HEK293 (cell line): ENCODE results near the gene PRMT6.

Experiments
- KLF7 ChIP-seq: fragments of 450-650 bp; formaldehyde crosslinking; IDR thresholded peaks from 2 replicates; pipeline ENCODE4 v1.5.1; 2016; ENCODE audit warnings: missing biosample characterization, missing genetic modification characterization, borderline replicate concordance
- MYNN ChIP-seq: fragments of 450-650 bp; formaldehyde crosslinking; IDR thresholded peaks from 2 replicates; pipeline ENCODE4 v1.5.1; 2016; ENCODE audit warnings: missing biosample characterization, missing genetic modification characterization, borderline replicate concordance
- MZF1 ChIP-seq: fragments of 450-650 bp; formaldehyde crosslinking; IDR thresholded peaks from 2 replicates; pipeline ENCODE4 v1.5.1; 2017; ENCODE audit warnings: missing biosample characterization, missing genetic modification characterization, borderline replicate concordance
- OSR2 ChIP-seq: fragments of 450-650 bp; formaldehyde crosslinking; IDR thresholded peaks from 2 replicates; pipeline ENCODE4 v1.5.1; 2016; ENCODE audit warnings: missing biosample characterization, missing genetic modification characterization
- OVOL3 ChIP-seq: fragments of 450-650 bp; formaldehyde crosslinking; IDR thresholded peaks from 2 replicates; pipeline ENCODE4 v1.5.1; 2016; ENCODE audit warnings: missing biosample characterization, missing genetic modification characterization
- PBX3 ChIP-seq: sonication (generic); formaldehyde crosslinking; IDR thresholded peaks from 2 replicates; pipeline ENCODE4 v1.8.1; 2022; ENCODE audit warnings: mild to moderate bottlenecking, moderate library complexity, missing genetic modification reagents
- REPIN1 ChIP-seq: fragments of 450-650 bp; formaldehyde crosslinking; IDR thresholded peaks from 2 replicates; pipeline ENCODE4 v1.5.1; 2017; ENCODE audit warnings: missing biosample characterization, missing genetic modification characterization, low read depth
- SP2 ChIP-seq: fragments of 450-650 bp; formaldehyde crosslinking; IDR thresholded peaks from 2 replicates; pipeline ENCODE4 v1.5.1; 2016; ENCODE audit warnings: missing biosample characterization, missing genetic modification characterization
- TCF7L2 ChIP-seq: IDR thresholded peaks from 2 replicates; pipeline ENCODE4 v1.6.1; 2011; ENCODE audit warnings: low read depth, mild to moderate bottlenecking, inconsistent platforms, low read length, moderate library complexity, borderline replicate concordance
- YY2 ChIP-seq: fragments of 450-650 bp; formaldehyde crosslinking; IDR thresholded peaks from 2 replicates; pipeline ENCODE4 v1.5.1; 2016; ENCODE audit warnings: missing biosample characterization, missing genetic modification characterization
- ZBTB44 ChIP-seq: fragments of 450-650 bp; IDR thresholded peaks from 2 replicates; pipeline ENCODE4 v1.5.1; 2018; ENCODE audit warnings: missing biosample characterization, mild to moderate bottlenecking, missing genetic modification characterization
- ZBTB8A ChIP-seq: fragments of 450-650 bp; formaldehyde crosslinking; IDR thresholded peaks from 2 replicates; pipeline ENCODE4 v1.5.1; 2016; ENCODE audit warnings: missing biosample characterization, missing genetic modification characterization
- ZFP37 ChIP-seq: fragments of 450-650 bp; formaldehyde crosslinking; IDR thresholded peaks from 2 replicates; pipeline ENCODE4 v1.5.1; 2016; ENCODE audit warnings: missing biosample characterization, missing genetic modification characterization
- ZIC2 ChIP-seq: fragments of 450-650 bp; formaldehyde crosslinking; IDR thresholded peaks from 2 replicates; pipeline ENCODE4 v1.5.1; 2016; ENCODE audit warnings: missing biosample characterization, missing genetic modification characterization
- ZNF10 ChIP-seq: fragments of 450-650 bp; formaldehyde crosslinking; IDR thresholded peaks from 2 replicates; pipeline ENCODE4 v1.5.1; 2017; ENCODE audit warnings: missing biosample characterization, missing genetic modification characterization
- ZNF114 ChIP-seq: fragments of 450-650 bp; formaldehyde crosslinking; IDR thresholded peaks from 2 replicates; pipeline ENCODE4 v1.5.0; 2017; ENCODE audit warnings: missing biosample characterization, missing genetic modification characterization
- ZNF132 ChIP-seq: fragments of 450-650 bp; formaldehyde crosslinking; IDR thresholded peaks from 2 replicates; pipeline ENCODE4 v1.5.1; 2017; ENCODE audit warnings: missing biosample characterization, missing genetic modification characterization, borderline replicate concordance
- ZNF169 ChIP-seq: fragments of 450-650 bp; formaldehyde crosslinking; IDR thresholded peaks from 2 replicates; pipeline ENCODE4 v1.5.1; 2016; ENCODE audit warnings: missing biosample characterization, missing genetic modification characterization
- ZNF19 ChIP-seq: fragments of 450-650 bp; formaldehyde crosslinking; IDR thresholded peaks from 2 replicates; pipeline ENCODE4; 2016; ENCODE audit warnings: missing biosample characterization, missing genetic modification characterization, low read depth
- ZNF223 ChIP-seq: fragments of 450-650 bp; formaldehyde crosslinking; IDR thresholded peaks from 2 replicates; pipeline ENCODE4 v1.5.1; 2016; ENCODE audit warnings: missing biosample characterization, missing genetic modification characterization
- ZNF239 ChIP-seq: fragments of 450-650 bp; formaldehyde crosslinking; IDR thresholded peaks from 2 replicates; pipeline ENCODE4 v1.5.1; 2016; ENCODE audit warnings: missing biosample characterization, missing genetic modification characterization
- ZNF292 ChIP-seq: fragments of 450-650 bp; formaldehyde crosslinking; IDR thresholded peaks from 2 replicates; pipeline ENCODE4 v1.5.1; 2016; ENCODE audit warnings: low read depth, missing biosample characterization, missing genetic modification characterization, borderline replicate concordance
- ZNF311 ChIP-seq: fragments of 450-650 bp; formaldehyde crosslinking; IDR thresholded peaks from 2 replicates; pipeline ENCODE4 v1.5.1; 2017; ENCODE audit warnings: missing biosample characterization, missing genetic modification characterization, borderline replicate concordance
- ZNF335 ChIP-seq: fragments of 450-650 bp; formaldehyde crosslinking; conservative IDR thresholded peaks from 2 replicates; pipeline ENCODE4 v1.5.1; 2016; ENCODE audit warnings: missing biosample characterization, missing genetic modification characterization
- ZNF366 ChIP-seq: fragments of 450-650 bp; formaldehyde crosslinking; conservative IDR thresholded peaks from 2 replicates; pipeline ENCODE4 v1.5.1; 2016; ENCODE audit warnings: missing biosample characterization, missing genetic modification characterization
- ZNF37A ChIP-seq: fragments of 450-650 bp; IDR thresholded peaks from 2 replicates; pipeline ENCODE4 v1.5.1; 2018; ENCODE audit warnings: missing biosample characterization, missing genetic modification characterization
- ZNF404 ChIP-seq: fragments of 450-650 bp; formaldehyde crosslinking; IDR thresholded peaks from 2 replicates; pipeline ENCODE4 v1.5.1; 2017; ENCODE audit warnings: missing biosample characterization, missing genetic modification characterization
- ZNF416 ChIP-seq: fragments of 450-650 bp; formaldehyde crosslinking; IDR thresholded peaks from 2 replicates; pipeline ENCODE4 v1.5.1; 2016; ENCODE audit warnings: missing biosample characterization, missing genetic modification characterization
- ZNF449 ChIP-seq: fragments of 450-650 bp; formaldehyde crosslinking; IDR thresholded peaks from 2 replicates; pipeline ENCODE4 v1.5.1; 2017; ENCODE audit warnings: missing biosample characterization, mild to moderate bottlenecking, missing genetic modification characterization, moderate library complexity
- ZNF530 ChIP-seq: fragments of 450-650 bp; formaldehyde crosslinking; IDR thresholded peaks from 2 replicates; pipeline ENCODE4 v1.5.1; 2016; ENCODE audit warnings: low read depth, missing biosample characterization, missing genetic modification characterization
- ZNF560 ChIP-seq: fragments of 450-650 bp; formaldehyde crosslinking; IDR thresholded peaks from 2 replicates; pipeline ENCODE4 v1.5.1; 2017; ENCODE audit warnings: missing biosample characterization, missing genetic modification characterization, borderline replicate concordance
- ZNF580 ChIP-seq: fragments of 450-650 bp; formaldehyde crosslinking; IDR thresholded peaks from 2 replicates; pipeline ENCODE4 v1.5.1; 2016; ENCODE audit warnings: missing biosample characterization, missing genetic modification characterization
- ZNF600 ChIP-seq: fragments of 450-650 bp; formaldehyde crosslinking; IDR thresholded peaks from 2 replicates; pipeline ENCODE4 v1.5.1; 2016; ENCODE audit warnings: missing biosample characterization, missing genetic modification characterization
- ZNF621 ChIP-seq: fragments of 450-650 bp; formaldehyde crosslinking; IDR thresholded peaks from 2 replicates; pipeline ENCODE4 v1.5.1; 2017; ENCODE audit warnings: missing biosample characterization, missing genetic modification characterization
- ZNF623 ChIP-seq: fragments of 450-650 bp; formaldehyde crosslinking; IDR thresholded peaks from 2 replicates; pipeline ENCODE4 v1.5.1; 2016; ENCODE audit warnings: missing biosample characterization, missing genetic modification characterization
- ZNF624 ChIP-seq: fragments of 450-650 bp; formaldehyde crosslinking; IDR thresholded peaks from 2 replicates; pipeline ENCODE4 v1.5.1; 2017; ENCODE audit warnings: missing biosample characterization, missing genetic modification characterization
- ZNF660 ChIP-seq: fragments of 450-650 bp; IDR thresholded peaks from 2 replicates; pipeline ENCODE4 v1.5.1; 2018; ENCODE audit warnings: missing biosample characterization, mild to moderate bottlenecking, missing genetic modification characterization
- ZNF701 ChIP-seq: fragments of 450-650 bp; formaldehyde crosslinking; IDR thresholded peaks from 2 replicates; pipeline ENCODE4 v1.5.1; 2016; ENCODE audit warnings: missing biosample characterization, missing genetic modification characterization
- ZNF837 ChIP-seq: fragments of 450-650 bp; formaldehyde crosslinking; IDR thresholded peaks from 2 replicates; pipeline ENCODE4 v1.5.1; 2016; ENCODE audit warnings: missing biosample characterization, missing genetic modification characterization

The PRMT6 gene

GRCh38 chr1:107057197-107058133 is 991 bp downstream of the PRMT6 start (continued):
- TF ChIP-seq ZNF701 (tag by site-specific recombination) (no peak), PBX3 (no peak), ZBTB44 (tag by site-specific recombination) (no peak), REPIN1 (tag by site-specific recombination) (no peak), ZNF10 (tag by site-specific recombination) (peak; percentile 40; the same call in 1 of the 2 replicates), KLF7 (tag by site-specific recombination) (no peak), ZNF600 (tag by site-specific recombination) (peak; percentile 91), ZNF311 (no peak), ZNF132 (tag by site-specific recombination) (no peak), MYNN (no peak), ZNF366 (tag by site-specific recombination) (no peak; the same call in 1 of the 2 replicates), ZNF239 (tag by site-specific recombination) (no peak), ZNF19 (tag by site-specific recombination) (no peak), ZNF404 (tag by site-specific recombination) (no peak), ZNF621 (tag by site-specific recombination) (no peak), ZNF292 (tag by site-specific recombination) (no peak), ZIC2 (tag by site-specific recombination) (no peak), ZNF623 (tag by site-specific recombination) (no peak), YY2 (tag by site-specific recombination) (no peak), MZF1 (no peak), ZNF560 (tag by site-specific recombination) (no peak), ZNF416 (no peak), ZNF530 (no peak), ZNF837 (tag by site-specific recombination) (no peak), OVOL3 (no peak), ZNF580 (tag by site-specific recombination) (no peak), ZNF223 (tag by site-specific recombination) (no peak), ZNF449 (no peak), ZNF169 (no peak), ZFP37 (tag by site-specific recombination) (peak; percentile 11; the same call in 1 of the 2 replicates), ZNF624 (tag by site-specific recombination) (no peak), ZBTB8A (tag by site-specific recombination) (no peak), SP2 (peak; percentile 45), ZNF37A (tag by site-specific recombination) (no peak), OSR2 (tag by site-specific recombination) (no peak), ZNF114 (tag by site-specific recombination) (no peak), TCF7L2 (no peak), ZNF335 (tag by site-specific recombination) (peak; percentile 77), ZNF660 (tag by site-specific recombination) (0 out of 2 replicates have a peak, but pooled peaks have one; percentile 15)
